Keratinocyte (primary cell): ENCODE results near the gene NFE2L3.

Source experiments
- CTCF ChIP-seq, 3 experiments: IDR thresholded peaks in 1 of 3; conservative IDR thresholded peaks in 1 of 3; optimal IDR thresholded peaks in 1 of 3; 2 replicates in 2 of 3; 3 replicates in 1 of 3; pipeline versions ENCODE3 to v1.5.1; 2011; ENCODE audit warnings: low read length in 3 of 3, mild to moderate bottlenecking in 3 of 3, moderate library complexity in 2 of 3, control low read depth in 1 of 3, inconsistent platforms in 1 of 3; ENCODE audit not compliant: insufficient read depth in 2 of 3; ENCODE audit errors: extremely low read depth in 1 of 3
- EZH2 ChIP-seq: IDR thresholded peaks from one replicate; pipeline ENCODE4 v1.6.1; 2012; ENCODE audit warnings: inconsistent platforms, mild to moderate bottlenecking, low read length, moderate library complexity

- TF ChIP-seq CTCF (optimal IDR thresholded peaks at IDR 0.05 in 1 of 3, IDR thresholded peaks at IDR 0.05 in 1 of 3, conservative IDR thresholded peaks at IDR 0.05 in 1 of 3; ENCODE audit: extremely low read depth in 1 of 3, insufficient read depth in 2 of 3, low read length in 3 of 3) (no peak), EZH2 (no peak)
Measured at GRCh38 chr7:26117142-26117807, 34.7 kb upstream of the NFE2L3 start.
